Measurements from ENCODE around the gene RAD51. TPM values are rescaled to one million over a fixed set of nuclear protein-coding genes. Genes with fewer than 3 reads are reported as not detected.

The RAD51 gene
- total and polyA plus RNA-seq, 2 donors = 1.2 to 12.3 TPM

GRCh38 chr15:40769274-40770146 is 74.5 kb downstream of the RAD51 start, which contains the start of gene C15orf62:
Gene C15orf62, plus strand, starts transcription at chr15:40769980. Its CDS starts 516 bp downstream, at chr15:40770496.
- WGBS = 7% methylated on average over 28 of the region's 28 CpGs
- peaks cover 25 to 55% of the 10 kb centered on the region in 2 donors for H3K4me1 ChIP-seq (ENCODE audit: control insufficient read depth in 2 of 2, insufficient read depth in 2 of 2, low read length in 2 of 2)
- no peaks in the 10 kb centered on the region for H3K27me3 ChIP-seq (ENCODE audit: control insufficient read depth in 2 of 2, insufficient read depth in 1 of 2, low read length in 1 of 2)
- peaks cover 37 to 45% of the 10 kb centered on the region in 2 donors for H3K36me3 ChIP-seq (ENCODE audit: control insufficient read depth in 2 of 2, insufficient read depth in 2 of 2, low read length in 1 of 2)
- peak within 1 kb of the TSS in 1 of 2 donors; percentile 12 for H3K4me3 ChIP-seq (ENCODE audit: low read length in 2 of 2)
- H3K27ac ChIP-seq (ENCODE audit: low read depth in 1 of 2, low read length in 1 of 2) = peak within 1 kb of the TSS; percentile 68 to 82
- DNase-seq (ENCODE audit: low read depth in 6 of 9, low spot score in 9 of 9) = peak in 4 of 9 donors; percentile 60 to 81 (median 64)
- H3K9me3 ChIP-seq (ENCODE audit: control insufficient read depth in 2 of 2, insufficient read depth in 1 of 2, low read length in 1 of 2) = no peaks in the 10 kb centered on the region

- WGBS = 6% methylated on average over 17 of the region's 17 CpGs
- Histone ChIP-seq H3K4me3 (ENCODE audit: low read length in 2 of 2) (peak overlapping the region in 1 of 2 donors; percentile 12), H3K9me3 (ENCODE audit: control insufficient read depth in 2 of 2, insufficient read depth in 1 of 2, low read length in 1 of 2) (no peaks in the 10 kb centered on the region), H3K27ac (ENCODE audit: low read depth in 1 of 2, low read length in 1 of 2) (peak overlapping the region; percentile 68 to 82), H3K4me1 (ENCODE audit: control insufficient read depth in 2 of 2, insufficient read depth in 2 of 2, low read length in 2 of 2) (peaks cover 20 to 48% of the 10 kb centered on the region in 2 donors), H3K27me3 (ENCODE audit: control insufficient read depth in 2 of 2, insufficient read depth in 1 of 2, low read length in 1 of 2) (no peaks in the 10 kb centered on the region), H3K36me3 (ENCODE audit: control insufficient read depth in 2 of 2, insufficient read depth in 2 of 2, low read length in 1 of 2) (peaks cover 44 to 52% of the 10 kb centered on the region in 2 donors)
- DNase-seq (ENCODE audit: low read depth in 6 of 9, low spot score in 9 of 9) = peak in 4 of 9 donors; percentile 38 to 76 (median 60)
Measured at GRCh38 chr15:40770147-40770721, 75.3 kb downstream of the RAD51 start.

GRCh38 chr15:40771242-40771641 is 76.3 kb downstream of the RAD51 start:
- H3K4me3 ChIP-seq (ENCODE audit: low read length in 2 of 2) = no peak overlapping the region
- DNase-seq (ENCODE audit: low read depth in 6 of 9, low spot score in 9 of 9) = no peak
- peaks cover 16 to 38% of the 10 kb centered on the region in 2 donors for H3K4me1 ChIP-seq (ENCODE audit: control insufficient read depth in 2 of 2, insufficient read depth in 2 of 2, low read length in 2 of 2)
- H3K9me3 ChIP-seq (ENCODE audit: control insufficient read depth in 2 of 2, insufficient read depth in 1 of 2, low read length in 1 of 2) = no peaks in the 10 kb centered on the region
- over 99% methylated on average over 5 of the region's 5 CpGs for WGBS
- H3K27me3 ChIP-seq (ENCODE audit: control insufficient read depth in 2 of 2, insufficient read depth in 1 of 2, low read length in 1 of 2) = no peaks in the 10 kb centered on the region
- H3K27ac ChIP-seq (ENCODE audit: low read depth in 1 of 2, low read length in 1 of 2) = no peak overlapping the region
- H3K36me3 ChIP-seq (ENCODE audit: control insufficient read depth in 2 of 2, insufficient read depth in 2 of 2, low read length in 1 of 2) = peaks cover 50 to 61% of the 10 kb centered on the region in 2 donors

- Histone ChIP-seq H3K4me3 (ENCODE audit: low read length in 2 of 2) (no peak overlapping the region), H3K27ac (ENCODE audit: low read depth in 1 of 2, low read length in 1 of 2) (no peak overlapping the region), H3K36me3 (ENCODE audit: control insufficient read depth in 2 of 2, insufficient read depth in 2 of 2, low read length in 1 of 2) (peaks cover 56 to 64% of the 10 kb centered on the region in 2 donors), H3K9me3 (ENCODE audit: control insufficient read depth in 2 of 2, insufficient read depth in 1 of 2, low read length in 1 of 2) (no peaks in the 10 kb centered on the region), H3K4me1 (ENCODE audit: control insufficient read depth in 2 of 2, insufficient read depth in 2 of 2, low read length in 2 of 2) (peaks cover 22 to 42% of the 10 kb centered on the region in 2 donors), H3K27me3 (ENCODE audit: control insufficient read depth in 2 of 2, insufficient read depth in 1 of 2, low read length in 1 of 2) (no peaks in the 10 kb centered on the region)
- WGBS = 95% methylated on average over 13 of the region's 13 CpGs
- DNase-seq (ENCODE audit: low read depth in 6 of 9, low spot score in 9 of 9) = no peak
Measured at GRCh38 chr15:40772014-40772413, 77.0 kb downstream of the RAD51 start.

- H3K27ac ChIP-seq (ENCODE audit: low read depth in 1 of 2, low read length in 1 of 2) = no peak overlapping the region
- no peaks in the 10 kb centered on the region for H3K9me3 ChIP-seq (ENCODE audit: control insufficient read depth in 2 of 2, insufficient read depth in 1 of 2, low read length in 1 of 2)
- no peaks in the 10 kb centered on the region for H3K27me3 ChIP-seq (ENCODE audit: control insufficient read depth in 2 of 2, insufficient read depth in 1 of 2, low read length in 1 of 2)
- peaks cover 21 to 39% of the 10 kb centered on the region in 2 donors for H3K4me1 ChIP-seq (ENCODE audit: control insufficient read depth in 2 of 2, insufficient read depth in 2 of 2, low read length in 2 of 2)
- peaks cover 46 to 52% of the 10 kb centered on the region in 2 donors for H3K36me3 ChIP-seq (ENCODE audit: control insufficient read depth in 2 of 2, insufficient read depth in 2 of 2, low read length in 1 of 2)
- no peak for DNase-seq (ENCODE audit: low read depth in 6 of 9, low spot score in 9 of 9)
- H3K4me3 ChIP-seq (ENCODE audit: low read length in 2 of 2) = no peak overlapping the region
- WGBS = 98% methylated on average over 8 of the region's 8 CpGs
Measured at GRCh38 chr15:40773496-40773895, 78.5 kb downstream of the RAD51 start.

- H3K4me3 ChIP-seq (ENCODE audit: low read length in 2 of 2) = no peak overlapping the region
- H3K36me3 ChIP-seq (ENCODE audit: control insufficient read depth in 2 of 2, insufficient read depth in 2 of 2, low read length in 1 of 2) = peaks cover 50 to 56% of the 10 kb centered on the region in 2 donors
- no peak for DNase-seq (ENCODE audit: low read depth in 6 of 9, low spot score in 9 of 9)
- no peak overlapping the region for H3K27ac ChIP-seq (ENCODE audit: low read depth in 1 of 2, low read length in 1 of 2)
- H3K27me3 ChIP-seq (ENCODE audit: control insufficient read depth in 2 of 2, insufficient read depth in 1 of 2, low read length in 1 of 2) = no peaks in the 10 kb centered on the region
- 95% methylated on average over 6 of the region's 6 CpGs for WGBS
- no peaks in the 10 kb centered on the region for H3K9me3 ChIP-seq (ENCODE audit: control insufficient read depth in 2 of 2, insufficient read depth in 1 of 2, low read length in 1 of 2)
- H3K4me1 ChIP-seq (ENCODE audit: control insufficient read depth in 2 of 2, insufficient read depth in 2 of 2, low read length in 2 of 2) = peaks cover 17 to 35% of the 10 kb centered on the region in 2 donors
Measured at GRCh38 chr15:40773902-40774301, 78.9 kb downstream of the RAD51 start.

GRCh38 chr15:40775007-40775406 is 80.0 kb downstream of the RAD51 start:
- Histone ChIP-seq H3K4me3 (ENCODE audit: low read length in 2 of 2) (no peak overlapping the region), H3K36me3 (ENCODE audit: control insufficient read depth in 2 of 2, insufficient read depth in 2 of 2, low read length in 1 of 2) (peaks cover 59 to 66% of the 10 kb centered on the region in 2 donors), H3K27ac (ENCODE audit: low read depth in 1 of 2, low read length in 1 of 2) (no peak overlapping the region), H3K27me3 (ENCODE audit: control insufficient read depth in 2 of 2, insufficient read depth in 1 of 2, low read length in 1 of 2) (no peaks in the 10 kb centered on the region), H3K9me3 (ENCODE audit: control insufficient read depth in 2 of 2, insufficient read depth in 1 of 2, low read length in 1 of 2) (no peaks in the 10 kb centered on the region), H3K4me1 (ENCODE audit: control insufficient read depth in 2 of 2, insufficient read depth in 2 of 2, low read length in 2 of 2) (peaks cover 7 to 24% of the 10 kb centered on the region in 2 donors)
- DNase-seq (ENCODE audit: low read depth in 6 of 9, low spot score in 9 of 9) = no peak
- WGBS = 97% methylated on average over 10 of the region's 10 CpGs

GRCh38 chr15:40775740-40776536 is 81.0 kb downstream of the RAD51 start:
- Histone ChIP-seq H3K27ac (ENCODE audit: low read depth in 1 of 2, low read length in 1 of 2) (no peak overlapping the region), H3K27me3 (ENCODE audit: control insufficient read depth in 2 of 2, insufficient read depth in 1 of 2, low read length in 1 of 2) (no peaks in the 10 kb centered on the region), H3K9me3 (ENCODE audit: control insufficient read depth in 2 of 2, insufficient read depth in 1 of 2, low read length in 1 of 2) (no peaks in the 10 kb centered on the region), H3K36me3 (ENCODE audit: control insufficient read depth in 2 of 2, insufficient read depth in 2 of 2, low read length in 1 of 2) (peaks cover 59 to 66% of the 10 kb centered on the region in 2 donors), H3K4me1 (ENCODE audit: control insufficient read depth in 2 of 2, insufficient read depth in 2 of 2, low read length in 2 of 2) (peaks cover 6 to 14% of the 10 kb centered on the region in 2 donors), H3K4me3 (ENCODE audit: low read length in 2 of 2) (no peak overlapping the region)
- DNase-seq (ENCODE audit: low read depth in 6 of 9, low spot score in 9 of 9) = no peak
- 99% methylated on average over 14 of the region's 14 CpGs for WGBS

All from thymus (tissue), 11 donors.